ENCODE data around the gene TBXAS1. TPM values are rescaled to one million over a fixed set of nuclear protein-coding genes. Genes with fewer than 3 reads are reported as not detected.

The TBXAS1 gene
- total and polyA plus RNA-seq, 2 experiments from 2014 or later = 1.3 TPM; not detected in 1

DNA sequence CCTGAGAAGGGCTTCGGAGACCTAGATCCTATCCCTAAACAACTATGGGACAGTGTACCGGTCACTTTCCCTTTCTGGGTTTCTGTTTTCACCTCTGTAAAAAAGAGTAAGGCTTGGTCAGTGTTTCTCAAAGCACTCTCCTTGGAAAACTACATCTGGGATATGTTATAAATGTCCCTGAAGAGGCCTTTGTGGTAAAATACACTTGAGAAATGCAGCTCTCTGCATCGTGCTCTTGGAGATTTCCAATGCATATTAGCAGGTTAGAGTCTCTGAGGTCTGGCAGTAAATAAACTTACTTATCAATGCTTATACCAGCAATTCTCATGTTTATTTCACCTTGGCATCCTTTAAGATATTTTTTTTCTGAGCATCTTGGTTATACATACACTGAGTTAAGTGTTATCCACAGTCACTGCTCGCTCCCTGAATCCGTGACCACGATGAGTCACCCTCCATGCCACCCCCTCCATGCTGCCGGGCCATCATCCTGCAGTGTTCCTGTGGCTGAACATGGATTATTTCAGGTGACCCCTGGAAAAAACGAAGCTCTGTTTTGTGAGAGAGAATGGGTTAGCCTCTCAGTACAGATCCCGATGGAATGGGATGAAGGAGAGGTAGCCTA, 3.3 kb upstream of the TBXAS1 start:
- Mint-ChIP-seq H3K4me1 (peaks cover 10% of the 10 kb centered on the region), H3K27ac (no peak overlapping the region; the same call in 1 of the 2 replicates), H3K4me3 (no peak overlapping the region), H3K36me3 (ENCODE audit: low read depth) (no peaks in the 10 kb centered on the region), H3K27me3 (ENCODE audit: insufficient read depth, low read depth, poor library complexity) (peaks cover 2% of the 10 kb centered on the region), H3K9me3 (no peaks in the 10 kb centered on the region)
- Histone ChIP-seq H3K27me3 (ENCODE audit: insufficient read depth) (no peaks in the 10 kb centered on the region), H3K79me2 (replicated peaks; ENCODE audit: insufficient read depth) (no peaks in the 10 kb centered on the region), H3K36me3 (ENCODE audit: insufficient read depth) (no peaks in the 10 kb centered on the region), H4K20me1 (replicated peaks; ENCODE audit: insufficient read depth) (no peaks in the 10 kb centered on the region), H3K27ac (ENCODE audit: low read depth) (no peak overlapping the region), H3F3A (replicated peaks; ENCODE audit: low read depth) (no peaks in the 10 kb centered on the region), H3K4me3 (no peak overlapping the region), H3K9me2 (ENCODE audit: insufficient read depth) (no peaks in the 10 kb centered on the region; the same call in 1 of the 2 replicates), H3K4me1 (ENCODE audit: insufficient read depth) (no peaks in the 10 kb centered on the region), H2AFZ (peak overlapping the region; percentile 32; the same call in 1 of the 2 replicates), H3K4me2 (no peak overlapping the region)
- DNase-seq (ENCODE audit: low spot score) (no peak), ATAC-seq (no peak)
- TF ChIP-seq, protein P1, sequence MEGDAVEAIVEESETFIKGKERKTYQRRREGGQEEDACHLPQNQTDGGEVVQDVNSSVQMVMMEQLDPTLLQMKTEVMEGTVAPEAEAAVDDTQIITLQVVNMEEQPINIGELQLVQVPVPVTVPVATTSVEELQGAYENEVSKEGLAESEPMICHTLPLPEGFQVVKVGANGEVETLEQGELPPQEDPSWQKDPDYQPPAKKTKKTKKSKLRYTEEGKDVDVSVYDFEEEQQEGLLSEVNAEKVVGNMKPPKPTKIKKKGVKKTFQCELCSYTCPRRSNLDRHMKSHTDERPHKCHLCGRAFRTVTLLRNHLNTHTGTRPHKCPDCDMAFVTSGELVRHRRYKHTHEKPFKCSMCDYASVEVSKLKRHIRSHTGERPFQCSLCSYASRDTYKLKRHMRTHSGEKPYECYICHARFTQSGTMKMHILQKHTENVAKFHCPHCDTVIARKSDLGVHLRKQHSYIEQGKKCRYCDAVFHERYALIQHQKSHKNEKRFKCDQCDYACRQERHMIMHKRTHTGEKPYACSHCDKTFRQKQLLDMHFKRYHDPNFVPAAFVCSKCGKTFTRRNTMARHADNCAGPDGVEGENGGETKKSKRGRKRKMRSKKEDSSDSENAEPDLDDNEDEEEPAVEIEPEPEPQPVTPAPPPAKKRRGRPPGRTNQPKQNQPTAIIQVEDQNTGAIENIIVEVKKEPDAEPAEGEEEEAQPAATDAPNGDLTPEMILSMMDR (conservative IDR thresholded peaks at IDR 0.05; ENCODE audit: low read depth in 2 of 2) = no peak
- no peak for TF ChIP-seq NANOG (IDR thresholded peaks at IDR 0.05; ENCODE audit: borderline replicate concordance)
- TF ChIP-seq, protein P2, sequence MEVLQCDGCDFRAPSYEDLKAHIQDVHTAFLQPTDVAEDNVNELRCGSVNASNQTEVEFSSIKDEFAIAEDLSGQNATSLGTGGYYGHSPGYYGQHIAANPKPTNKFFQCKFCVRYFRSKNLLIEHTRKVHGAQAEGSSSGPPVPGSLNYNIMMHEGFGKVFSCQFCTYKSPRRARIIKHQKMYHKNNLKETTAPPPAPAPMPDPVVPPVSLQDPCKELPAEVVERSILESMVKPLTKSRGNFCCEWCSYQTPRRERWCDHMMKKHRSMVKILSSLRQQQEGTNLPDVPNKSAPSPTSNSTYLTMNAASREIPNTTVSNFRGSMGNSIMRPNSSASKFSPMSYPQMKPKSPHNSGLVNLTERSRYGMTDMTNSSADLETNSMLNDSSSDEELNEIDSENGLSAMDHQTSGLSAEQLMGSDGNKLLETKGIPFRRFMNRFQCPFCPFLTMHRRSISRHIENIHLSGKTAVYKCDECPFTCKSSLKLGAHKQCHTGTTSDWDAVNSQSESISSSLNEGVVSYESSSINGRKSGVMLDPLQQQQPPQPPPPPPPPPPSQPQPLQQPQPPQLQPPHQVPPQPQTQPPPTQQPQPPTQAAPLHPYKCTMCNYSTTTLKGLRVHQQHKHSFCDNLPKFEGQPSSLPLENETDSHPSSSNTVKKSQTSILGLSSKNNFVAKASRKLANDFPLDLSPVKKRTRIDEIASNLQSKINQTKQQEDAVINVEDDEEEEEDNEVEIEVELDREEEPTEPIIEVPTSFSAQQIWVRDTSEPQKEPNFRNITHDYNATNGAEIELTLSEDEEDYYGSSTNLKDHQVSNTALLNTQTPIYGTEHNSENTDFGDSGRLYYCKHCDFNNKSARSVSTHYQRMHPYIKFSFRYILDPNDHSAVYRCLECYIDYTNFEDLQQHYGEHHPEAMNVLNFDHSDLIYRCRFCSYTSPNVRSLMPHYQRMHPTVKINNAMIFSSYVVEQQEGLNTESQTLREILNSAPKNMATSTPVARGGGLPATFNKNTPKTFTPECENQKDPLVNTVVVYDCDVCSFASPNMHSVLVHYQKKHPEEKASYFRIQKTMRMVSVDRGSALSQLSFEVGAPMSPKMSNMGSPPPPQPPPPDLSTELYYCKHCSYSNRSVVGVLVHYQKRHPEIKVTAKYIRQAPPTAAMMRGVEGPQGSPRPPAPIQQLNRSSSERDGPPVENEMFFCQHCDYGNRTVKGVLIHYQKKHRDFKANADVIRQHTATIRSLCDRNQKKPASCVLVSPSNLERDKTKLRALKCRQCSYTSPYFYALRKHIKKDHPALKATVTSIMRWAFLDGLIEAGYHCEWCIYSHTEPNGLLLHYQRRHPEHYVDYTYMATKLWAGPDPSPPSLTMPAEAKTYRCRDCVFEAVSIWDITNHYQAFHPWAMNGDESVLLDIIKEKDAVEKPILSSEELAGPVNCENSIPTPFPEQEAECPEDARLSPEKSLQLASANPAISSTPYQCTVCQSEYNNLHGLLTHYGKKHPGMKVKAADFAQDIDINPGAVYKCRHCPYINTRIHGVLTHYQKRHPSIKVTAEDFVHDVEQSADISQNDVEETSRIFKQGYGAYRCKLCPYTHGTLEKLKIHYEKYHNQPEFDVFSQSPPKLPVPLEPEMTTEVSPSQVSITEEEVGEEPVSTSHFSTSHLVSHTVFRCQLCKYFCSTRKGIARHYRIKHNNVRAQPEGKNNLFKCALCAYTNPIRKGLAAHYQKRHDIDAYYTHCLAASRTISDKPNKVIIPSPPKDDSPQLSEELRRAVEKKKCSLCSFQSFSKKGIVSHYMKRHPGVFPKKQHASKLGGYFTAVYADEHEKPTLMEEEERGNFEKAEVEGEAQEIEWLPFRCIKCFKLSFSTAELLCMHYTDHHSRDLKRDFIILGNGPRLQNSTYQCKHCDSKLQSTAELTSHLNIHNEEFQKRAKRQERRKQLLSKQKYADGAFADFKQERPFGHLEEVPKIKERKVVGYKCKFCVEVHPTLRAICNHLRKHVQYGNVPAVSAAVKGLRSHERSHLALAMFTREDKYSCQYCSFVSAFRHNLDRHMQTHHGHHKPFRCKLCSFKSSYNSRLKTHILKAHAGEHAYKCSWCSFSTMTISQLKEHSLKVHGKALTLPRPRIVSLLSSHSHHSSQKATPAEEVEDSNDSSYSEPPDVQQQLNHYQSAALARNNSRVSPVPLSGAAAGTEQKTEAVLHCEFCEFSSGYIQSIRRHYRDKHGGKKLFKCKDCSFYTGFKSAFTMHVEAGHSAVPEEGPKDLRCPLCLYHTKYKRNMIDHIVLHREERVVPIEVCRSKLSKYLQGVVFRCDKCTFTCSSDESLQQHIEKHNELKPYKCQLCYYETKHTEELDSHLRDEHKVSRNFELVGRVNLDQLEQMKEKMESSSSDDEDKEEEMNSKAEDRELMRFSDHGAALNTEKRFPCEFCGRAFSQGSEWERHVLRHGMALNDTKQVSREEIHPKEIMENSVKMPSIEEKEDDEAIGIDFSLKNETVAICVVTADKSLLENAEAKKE (CRISPR knock-in tag; IDR thresholded peaks at IDR 0.05) = no peak
- no peak for TF ChIP-seq EZH2phosphoT487 (IDR thresholded peaks at IDR 0.05; ENCODE audit: unreplicated experiment)
- TF ChIP-seq EZH2 (IDR thresholded peaks at IDR 0.05; ENCODE audit: low read depth, unreplicated experiment) = no peak
- TF ChIP-seq STAT1 (IDR thresholded peaks at IDR 0.05; ENCODE audit: unreplicated experiment) = no peak
- TF ChIP-seq, protein P3, sequence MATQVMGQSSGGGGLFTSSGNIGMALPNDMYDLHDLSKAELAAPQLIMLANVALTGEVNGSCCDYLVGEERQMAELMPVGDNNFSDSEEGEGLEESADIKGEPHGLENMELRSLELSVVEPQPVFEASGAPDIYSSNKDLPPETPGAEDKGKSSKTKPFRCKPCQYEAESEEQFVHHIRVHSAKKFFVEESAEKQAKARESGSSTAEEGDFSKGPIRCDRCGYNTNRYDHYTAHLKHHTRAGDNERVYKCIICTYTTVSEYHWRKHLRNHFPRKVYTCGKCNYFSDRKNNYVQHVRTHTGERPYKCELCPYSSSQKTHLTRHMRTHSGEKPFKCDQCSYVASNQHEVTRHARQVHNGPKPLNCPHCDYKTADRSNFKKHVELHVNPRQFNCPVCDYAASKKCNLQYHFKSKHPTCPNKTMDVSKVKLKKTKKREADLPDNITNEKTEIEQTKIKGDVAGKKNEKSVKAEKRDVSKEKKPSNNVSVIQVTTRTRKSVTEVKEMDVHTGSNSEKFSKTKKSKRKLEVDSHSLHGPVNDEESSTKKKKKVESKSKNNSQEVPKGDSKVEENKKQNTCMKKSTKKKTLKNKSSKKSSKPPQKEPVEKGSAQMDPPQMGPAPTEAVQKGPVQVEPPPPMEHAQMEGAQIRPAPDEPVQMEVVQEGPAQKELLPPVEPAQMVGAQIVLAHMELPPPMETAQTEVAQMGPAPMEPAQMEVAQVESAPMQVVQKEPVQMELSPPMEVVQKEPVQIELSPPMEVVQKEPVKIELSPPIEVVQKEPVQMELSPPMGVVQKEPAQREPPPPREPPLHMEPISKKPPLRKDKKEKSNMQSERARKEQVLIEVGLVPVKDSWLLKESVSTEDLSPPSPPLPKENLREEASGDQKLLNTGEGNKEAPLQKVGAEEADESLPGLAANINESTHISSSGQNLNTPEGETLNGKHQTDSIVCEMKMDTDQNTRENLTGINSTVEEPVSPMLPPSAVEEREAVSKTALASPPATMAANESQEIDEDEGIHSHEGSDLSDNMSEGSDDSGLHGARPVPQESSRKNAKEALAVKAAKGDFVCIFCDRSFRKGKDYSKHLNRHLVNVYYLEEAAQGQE (IDR thresholded peaks at IDR 0.05; ENCODE audit: unreplicated experiment) = no peak
- TF ChIP-seq ZNF331 (CRISPR knock-in tag; IDR thresholded peaks at IDR 0.05; ENCODE audit: low read depth) = no peak
